Endodermal cell (in vitro differentiated cells): ENCODE results near the gene BBS5. TPM values are rescaled to one million over a fixed set of nuclear protein-coding genes. Genes with fewer than 3 reads are reported as not detected.
"Not testable (repeated sequence)": the region's sequence is repeated elsewhere in the genome, so short reads cannot be mapped to it uniquely, and the experiment has no call there.

ENCODE experiments used
- DNase-seq: peaks from one replicate; pipeline ENCODE4 v3.0.0-alpha.2; 2017
- H3K27ac ChIP-seq: 2 replicates; pipeline ENCODE4 v1.5.1; 2013; ENCODE audit warnings: mild to moderate bottlenecking, low read depth, low read length, moderate library complexity
- H3K27me3 ChIP-seq: 2 replicates; pipeline ENCODE4 v1.6.1; 2013; ENCODE audit warnings: mild to moderate bottlenecking, low read length, moderate library complexity; ENCODE audit not compliant: insufficient read depth, control insufficient read depth, poor library complexity, severe bottlenecking
- H3K36me3 ChIP-seq: 2 replicates; pipeline ENCODE4 v1.7.0; 2013; ENCODE audit warnings: mild to moderate bottlenecking, low read length, moderate library complexity; ENCODE audit not compliant: control insufficient read depth, insufficient read depth
- H3K4me1 ChIP-seq: one replicate; pipeline ENCODE4 v1.7.0; 2013; ENCODE audit warnings: low read length; ENCODE audit not compliant: control insufficient read depth, insufficient read depth
- H3K4me3 ChIP-seq: 2 replicates; pipeline ENCODE4 v1.5.1; 2013; ENCODE audit warnings: mild to moderate bottlenecking, low read length, moderate library complexity
- H3K9ac ChIP-seq: 2 replicates; pipeline ENCODE4 v1.6.1; 2013; ENCODE audit warnings: mild to moderate bottlenecking, low read length, moderate library complexity; ENCODE audit not compliant: poor library complexity, severe bottlenecking; ENCODE audit errors: extremely low read depth
- H3K9me3 ChIP-seq: 2 replicates; pipeline ENCODE4 v1.6.1; 2013; ENCODE audit warnings: mild to moderate bottlenecking, low read length, moderate library complexity; ENCODE audit not compliant: control insufficient read depth
- H3K27ac Mint-ChIP-seq: 2 replicates; pipeline ENCODE4 v1.8.0; 2020; ENCODE audit warnings: mixed read lengths
- H3K27me3 Mint-ChIP-seq: 2 replicates; pipeline ENCODE4 v1.8.0; 2021; ENCODE audit warnings: mild to moderate bottlenecking, mixed read lengths; ENCODE audit not compliant: insufficient read depth
- H3K36me3 Mint-ChIP-seq: 2 replicates; pipeline ENCODE4 v1.8.0; 2020; ENCODE audit warnings: low read depth, mixed read lengths
- H3K4me1 Mint-ChIP-seq: 2 replicates; pipeline ENCODE4 v1.8.0; 2020; ENCODE audit warnings: mixed read lengths
- H3K4me3 Mint-ChIP-seq: 2 replicates; pipeline ENCODE4 v1.8.0; 2020; ENCODE audit warnings: mild to moderate bottlenecking, moderate library complexity, mixed read lengths
- H3K9me3 Mint-ChIP-seq: 2 replicates; pipeline ENCODE4 v1.8.0; 2020; ENCODE audit warnings: mild to moderate bottlenecking, mixed read lengths
- CTCF ChIP-seq: fragments of 200-600 bp; sonication (generic); conservative IDR thresholded peaks from 2 replicates; pipeline ENCODE4 v1.5.0; 2021; ENCODE audit warnings: antibody characterized with exemption, mild to moderate bottlenecking
- WGBS, 2 experiments: methylation state at CpG; one replicate each; pipeline versions ENCODE4 v1.1.5 to v1.1.7; 2013; ENCODE audit warnings: missing lambda C conversion rate in 2 of 2, mixed read lengths in 1 of 2; ENCODE audit not compliant: insufficient coverage in 1 of 2, insufficient read length in 1 of 2; 5-methylcytosine and 5-hydroxymethylcytosine counted together
- total RNA-seq, 2 donors: library from RNA; stranded (reverse); fragmentation: NEBNext Ultra II Directional in 1 of 2; extraction: Animal tissue kit (Norgen Biotek cat#: 25700) in 1 of 2; gene quantifications; 2 replicates in 1 of 2; 3 replicates in 1 of 2; pipeline ENCODE4 v1.2.1, GENCODE V29; 2021

Gene BBS5
- total RNA-seq, 2 donors from 2014 or later, result 3.2 to 6.5 TPM

- H3K27ac Mint-ChIP-seq, result no peak overlapping the region
- 100% methylated on average over 1 of the region's 1 CpG; no CpG with 5 or more reads in 1 of the 2 experiments for WGBS, 2 experiments
- H3K27me3 Mint-ChIP-seq, result peaks cover 2% of the 10 kb centered on the region
Observed at GRCh38 chr2:169448865-169449264, 30.4 kb upstream of the BBS5 start.

DNA sequence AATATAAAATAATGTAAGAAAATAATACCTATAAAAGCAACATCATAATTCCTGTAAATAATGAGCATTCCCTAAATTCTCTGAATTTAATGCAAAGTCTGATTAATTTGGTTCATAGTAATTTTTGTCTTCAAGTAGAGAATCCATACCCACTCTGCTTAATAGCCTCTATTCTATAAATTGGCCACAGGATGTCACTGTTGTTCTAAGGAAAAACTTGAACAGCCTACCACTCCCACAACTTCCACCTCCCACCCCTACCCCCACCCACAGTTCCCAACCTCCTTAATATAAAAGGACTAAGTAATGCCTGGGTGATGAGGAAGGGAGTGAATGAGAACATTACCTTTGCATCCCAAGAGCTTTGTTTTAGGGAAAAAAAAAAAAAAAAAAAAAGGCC, 27.2 kb upstream of the BBS5 start:
- DNase-seq, result no peak
- Histone ChIP-seq H3K9me3 (no peaks in the 10 kb centered on the region), H3K36me3 (no peaks in the 10 kb centered on the region), H3K4me3 (no peak overlapping the region), H3K27me3 (no peaks in the 10 kb centered on the region), H3K4me1 (no peaks in the 10 kb centered on the region), H3K27ac (no peak overlapping the region), H3K9ac (no peak overlapping the region)
- Mint-ChIP-seq H3K27me3 (peaks cover 2% of the 10 kb centered on the region), H3K27ac (no peak overlapping the region), H3K9me3 (peaks cover 17% of the 10 kb centered on the region), H3K4me1 (no peaks in the 10 kb centered on the region), H3K36me3 (peaks cover 3% of the 10 kb centered on the region), H3K4me3 (no peak overlapping the region)
- peak; percentile 75 for TF ChIP-seq CTCF

More at GRCh38 chr2:169448865-169449264, 30.4 kb upstream of the BBS5 start:
- no peak overlapping the region for H3K4me3 ChIP-seq
- H3K4me1 ChIP-seq, result no peaks in the 10 kb centered on the region
- peaks cover 4% of the 10 kb centered on the region for H3K9me3 ChIP-seq
- H3K27ac ChIP-seq, result no peak overlapping the region
- peaks cover 20% of the 10 kb centered on the region for H3K9me3 Mint-ChIP-seq
- DNase-seq, result no peak
- no peaks in the 10 kb centered on the region for H3K27me3 ChIP-seq
- no peaks in the 10 kb centered on the region for H3K36me3 ChIP-seq
- H3K36me3 Mint-ChIP-seq, result peaks cover 3% of the 10 kb centered on the region
- TF ChIP-seq CTCF, result no peak
- H3K4me3 Mint-ChIP-seq, result no peak overlapping the region
- no peak overlapping the region for H3K9ac ChIP-seq
- H3K4me1 Mint-ChIP-seq, result no peaks in the 10 kb centered on the region

DNA sequence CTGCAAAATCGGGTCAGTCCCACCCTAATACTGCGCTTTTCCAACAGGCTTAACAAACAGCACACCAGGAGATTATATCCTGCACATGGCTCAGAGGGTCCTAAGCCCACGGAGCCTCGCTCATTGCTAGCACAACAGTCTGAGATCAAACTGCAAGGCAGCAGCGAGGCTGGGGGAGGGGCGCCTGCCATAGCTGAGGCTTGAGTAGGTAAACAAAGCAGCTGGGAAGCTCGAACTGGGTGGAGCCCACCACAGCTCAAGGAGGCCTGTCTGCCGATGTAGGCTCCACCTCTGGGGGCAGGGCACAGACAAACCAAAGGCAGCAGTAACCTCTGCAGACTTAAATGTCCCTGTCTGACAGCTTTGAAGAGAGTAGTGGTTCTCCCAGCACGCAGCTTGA, 26.2 kb upstream of the BBS5 start:
- not testable (repeated sequence) for H3K4me3 Mint-ChIP-seq, H3K9me3 ChIP-seq, H3K4me1 ChIP-seq, H3K36me3 ChIP-seq, H3K27me3 Mint-ChIP-seq, H3K9ac ChIP-seq, H3K4me1 Mint-ChIP-seq, H3K4me3 ChIP-seq, H3K27ac ChIP-seq, H3K27ac Mint-ChIP-seq, DNase-seq, H3K36me3 Mint-ChIP-seq, H3K27me3 ChIP-seq
- 93 to 98% methylated on average over 8 to 9 of the region's 9 CpGs for WGBS, 2 experiments
- H3K9me3 Mint-ChIP-seq, result peaks cover 20% of the 10 kb centered on the region

DNA sequence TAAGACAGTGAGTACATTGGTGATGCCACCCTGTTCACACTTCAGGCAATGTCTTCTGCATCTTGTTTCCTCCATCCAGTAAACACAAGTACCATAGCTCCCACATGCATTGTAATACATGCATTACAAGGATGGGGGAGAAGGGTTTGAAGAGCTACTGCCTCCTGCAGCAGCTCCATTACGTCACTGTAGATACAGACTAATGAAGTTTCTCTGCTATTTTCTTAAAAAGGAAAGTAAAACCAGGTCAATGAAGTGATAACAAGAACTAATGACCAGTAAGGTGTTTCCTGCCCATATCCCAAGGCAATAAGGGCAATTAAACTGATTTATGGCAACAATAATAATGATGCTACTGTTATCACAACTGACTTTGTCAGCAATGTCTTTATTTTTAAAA, 18.2 kb upstream of the BBS5 start:
- Histone ChIP-seq H3K36me3 (no peaks in the 10 kb centered on the region), H3K4me1 (no peaks in the 10 kb centered on the region), H3K27me3 (no peaks in the 10 kb centered on the region), H3K9ac (no peak overlapping the region), H3K27ac (no peak overlapping the region), H3K9me3 (no peaks in the 10 kb centered on the region), H3K4me3 (no peak overlapping the region)
- Mint-ChIP-seq H3K4me3 (no peak overlapping the region), H3K9me3 (peaks cover 3% of the 10 kb centered on the region), H3K27me3 (peaks cover 4% of the 10 kb centered on the region), H3K27ac (no peak overlapping the region), H3K36me3 (no peaks in the 10 kb centered on the region), H3K4me1 (no peaks in the 10 kb centered on the region)
- 100% methylated on average over 1 of the region's 1 CpG for WGBS, 2 experiments
- no peak for TF ChIP-seq CTCF
- DNase-seq, result no peak
